ENCODE data around the gene COQ8B.
"Not testable (repeated sequence)": the region's sequence is repeated elsewhere in the genome, so short reads cannot be mapped to it uniquely, and the experiment has no call there.

The COQ8B gene

GRCh38 chr19:40663695-40664692 lies 52.7 kb downstream of the COQ8B start:
- DNase-seq: no peak

DNA sequence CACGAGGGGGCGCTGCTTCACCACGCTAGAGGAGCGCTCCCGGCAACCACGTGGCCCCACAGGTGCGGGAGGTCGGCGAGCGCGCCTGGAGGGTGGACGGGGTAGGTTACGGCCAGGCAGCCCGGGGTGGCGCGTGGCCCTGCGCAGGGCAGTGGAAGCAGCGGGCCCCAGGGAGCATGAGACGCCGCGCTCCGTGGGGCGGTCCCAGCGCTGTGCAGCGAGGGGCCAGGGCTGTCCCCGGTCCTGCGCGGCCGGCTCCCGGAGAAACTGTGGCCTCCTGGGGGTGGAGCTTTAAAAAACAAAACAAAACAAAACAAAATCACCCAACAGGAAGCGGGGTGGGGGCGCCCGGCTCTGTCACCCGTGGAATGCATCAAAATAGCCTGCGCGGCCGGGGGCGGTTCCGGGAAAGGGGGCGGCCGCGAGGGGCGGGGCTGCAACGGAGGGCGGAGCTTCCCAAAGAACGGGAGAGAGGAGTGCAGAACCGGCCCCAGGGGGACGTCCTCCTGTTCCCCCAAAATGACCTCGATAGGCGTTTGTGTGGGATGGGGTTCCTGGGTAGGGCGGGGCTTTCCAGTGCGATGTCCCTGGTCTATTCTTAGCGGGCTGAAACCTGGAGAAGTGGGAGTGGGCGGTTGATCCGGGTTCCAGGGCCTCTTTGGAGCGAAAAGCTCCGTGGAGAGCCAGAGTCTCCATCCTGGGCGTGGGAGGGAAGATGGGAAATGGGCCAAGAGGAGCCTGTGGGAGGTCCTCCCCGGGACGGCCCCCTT lies 53.6 kb downstream of the COQ8B start:
- DNase-seq: peak; percentile 42

DNA sequence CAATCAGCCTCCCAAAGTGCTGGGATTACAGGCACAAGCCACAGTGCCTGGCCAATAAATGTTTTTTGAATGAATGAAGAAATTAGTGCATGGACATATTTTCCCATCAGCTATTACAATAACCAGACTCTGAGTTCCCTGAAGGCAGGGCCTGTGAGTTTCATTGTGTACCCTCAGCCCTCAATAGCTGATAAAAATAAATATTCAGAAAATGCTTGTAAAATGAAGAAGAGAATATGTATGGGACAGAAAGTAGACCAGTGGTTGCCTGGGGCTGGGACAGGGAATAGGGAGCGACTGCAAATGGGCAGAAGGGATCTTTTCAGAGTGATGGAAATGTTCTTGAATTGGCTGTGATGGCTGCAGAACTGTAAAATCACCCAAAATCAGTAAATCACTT lies 55.1 kb downstream of the COQ8B start:
- DNase-seq: no peak

DNA sequence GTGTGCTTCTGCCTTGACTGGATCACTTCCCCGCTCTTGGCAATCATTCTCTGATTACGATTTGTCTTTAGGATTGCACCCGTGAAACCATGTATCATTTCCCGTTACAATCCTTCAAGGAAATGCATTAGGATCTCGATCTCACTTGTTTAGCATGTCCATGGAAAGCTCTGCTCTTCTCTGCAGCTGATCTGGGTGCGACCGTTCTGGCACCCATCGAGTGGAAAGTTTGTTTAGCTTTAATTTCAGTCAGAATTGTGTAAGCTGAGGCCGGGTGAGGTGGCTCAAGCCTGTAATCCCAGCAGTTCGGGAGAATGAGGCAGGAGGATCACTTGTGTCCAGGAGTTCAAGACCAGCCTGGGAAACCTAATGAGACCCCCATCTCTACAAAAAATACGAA lies 57.1 kb downstream of the COQ8B start:
- DNase-seq: no peak

- DNase-seq: no peak
These were observed 57.6 kb downstream of the COQ8B start for GRCh38 chr19:40659116-40659515.

DNA sequence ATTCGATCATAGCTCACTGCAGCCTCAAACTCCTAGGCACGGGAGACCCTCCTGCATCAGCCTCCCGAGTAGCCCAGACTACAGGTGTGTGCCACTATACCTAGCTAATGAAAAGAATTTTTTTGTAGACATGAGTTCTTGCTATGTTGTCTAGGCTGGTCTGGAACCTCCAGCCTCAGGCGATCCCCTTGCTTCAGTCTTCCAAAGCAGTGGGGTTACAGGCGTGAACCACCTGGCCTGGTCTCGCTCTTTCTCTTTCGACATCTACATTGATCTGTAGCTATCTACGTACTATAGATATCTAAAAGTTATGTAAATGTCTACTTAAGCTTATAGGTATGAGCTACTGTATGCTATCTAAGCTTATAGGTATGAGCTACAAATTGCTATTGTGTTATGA lies 58.7 kb downstream of the COQ8B start:
- DNase-seq: no peak

DNA sequence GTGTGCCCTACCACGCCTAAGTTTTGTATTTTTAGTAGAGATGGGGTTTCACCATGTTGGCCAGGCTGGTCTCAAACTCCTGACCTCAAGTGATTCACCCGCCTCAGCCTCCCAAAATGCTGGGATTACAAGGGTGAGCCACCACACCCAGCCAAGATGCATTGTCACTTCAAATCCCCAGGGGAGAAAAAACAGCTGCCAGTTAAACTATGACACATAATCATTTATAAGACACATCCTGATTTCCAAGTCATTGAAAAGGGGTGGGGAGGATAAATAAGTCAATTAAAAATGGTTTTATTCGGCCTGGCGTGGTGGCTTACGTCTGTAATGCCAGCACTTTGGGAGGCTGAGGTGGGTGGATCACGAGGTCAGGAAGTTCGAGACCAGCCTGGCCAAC lies 61.0 kb downstream of the COQ8B start:
- DNase-seq: not testable (repeated sequence)

DNA sequence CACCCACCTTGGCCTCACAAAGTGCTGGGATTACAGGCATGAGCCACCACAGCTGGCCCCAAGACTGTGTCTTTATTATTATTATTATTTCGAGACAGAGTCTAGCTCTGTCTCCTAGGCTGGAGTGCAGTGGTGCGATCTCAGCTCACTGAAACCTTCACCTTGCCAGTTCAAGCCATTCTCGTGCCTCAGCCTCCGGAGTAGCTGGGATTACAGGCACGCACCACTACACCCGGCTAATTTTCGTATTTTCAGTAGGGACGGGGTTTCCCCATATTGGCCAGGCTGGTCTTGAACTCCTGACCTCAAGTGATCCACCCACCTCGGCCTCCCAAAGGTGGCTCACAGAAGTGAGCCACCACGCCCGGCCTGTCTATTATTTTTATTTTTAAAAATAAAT lies 64.4 kb downstream of the COQ8B start:
- DNase-seq: not testable (repeated sequence)

GRCh38 chr19:40650749-40651305 lies 65.9 kb downstream of the COQ8B start:
- no peak for DNase-seq

GRCh38 chr19:40649903-40650675 lies 66.6 kb downstream of the COQ8B start:
- not testable (repeated sequence) for DNase-seq

GRCh38 chr19:40646743-40647254 lies 69.9 kb downstream of the COQ8B start:
- no peak for DNase-seq

DNA sequence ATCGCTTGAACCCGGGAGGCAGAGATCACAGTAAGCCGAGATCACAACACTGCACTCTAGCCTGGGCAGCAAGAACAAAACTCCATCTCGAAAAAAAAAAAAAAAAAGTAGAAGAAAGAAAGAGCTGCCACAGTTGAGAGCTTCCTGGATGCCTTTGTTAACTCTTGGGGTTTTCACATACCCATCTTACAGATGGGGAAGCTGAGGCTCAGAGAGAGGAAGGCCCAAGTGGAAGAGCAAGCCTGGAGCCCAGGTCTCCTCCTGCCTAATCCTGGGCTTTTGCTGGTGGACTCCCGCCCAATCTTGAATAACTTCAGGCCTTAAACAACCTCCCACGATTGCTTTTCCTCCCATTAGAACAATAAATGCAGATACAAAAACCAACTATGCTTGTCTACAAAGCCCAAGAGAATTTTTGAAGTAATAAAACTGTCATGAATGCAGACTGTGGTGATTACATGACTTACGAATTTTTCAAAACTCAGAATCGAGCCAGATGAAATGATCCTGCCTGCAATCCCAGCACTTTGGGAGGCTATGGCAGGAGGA lies 73.9 kb downstream of the COQ8B start:
- DNase-seq: no peak

GRCh38 chr19:40642051-40642706 lies 74.5 kb downstream of the COQ8B start:
- no peak for DNase-seq

All from NCI-H524 treated with DMSO at 0.1 percent for 48 hours (cell line).